SK-N-MC (cell line): ENCODE data around the gene MRPL43.

Source experiments
- DNase-seq: peaks from one replicate; pipeline ENCODE4 v3.0.0-alpha.2; 2011; ENCODE audit warnings: low read depth, low spot score
- H3K27ac ChIP-seq: fragments of 200-600 bp; sonication (generic); 2 replicates; pipeline ENCODE4 v1.5.1; 2016; ENCODE audit warnings: mixed run types
- H3K36me3 ChIP-seq: fragments of 200-600 bp; sonication (generic); 2 replicates; pipeline ENCODE4 v1.6.1; 2017; ENCODE audit warnings: antibody characterized with exemption, low read length, mixed read lengths; ENCODE audit not compliant: insufficient read depth
- H3K4me3 ChIP-seq: fragments of 200-600 bp; sonication (generic); 2 replicates; pipeline ENCODE4 v1.5.1; 2016
- H3K9ac ChIP-seq: fragments of 200-600 bp; sonication (generic); 2 replicates; pipeline ENCODE4 v1.8.0; 2017; ENCODE audit warnings: mixed run types, mixed read lengths; ENCODE audit not compliant: insufficient read length
- H3K9me3 ChIP-seq: fragments of 200-600 bp; sonication (generic); 2 replicates; pipeline ENCODE4 v1.6.1; 2017; ENCODE audit warnings: low read depth, mild to moderate bottlenecking, antibody characterized with exemption, low read length, moderate library complexity, mixed read lengths
- EZH2 ChIP-seq: fragments of 200-600 bp; sonication (generic); IDR thresholded peaks from one replicate; pipeline ENCODE4 v1.6.1; 2017; ENCODE audit warnings: antibody characterized with exemption
- FOXP2 ChIP-seq: optimal IDR thresholded peaks from 2 replicates; pipeline ENCODE3; 2011; ENCODE audit warnings: mild to moderate bottlenecking, moderate library complexity; ENCODE audit not compliant: insufficient read depth; ENCODE audit errors: extremely low read length, control extremely low read depth
- POLR2AphosphoS5 ChIP-seq: IDR thresholded peaks from 2 replicates; pipeline ENCODE4 v1.6.1; 2012; ENCODE audit warnings: mild to moderate bottlenecking, low read depth, low read length, borderline replicate concordance

Gene MRPL43

GRCh38 chr10:101006593-101007098 lies 19.3 kb upstream of the MRPL43 start:
- Histone ChIP-seq H3K4me3 (no peak overlapping the region), H3K36me3 (peaks cover 6% of the 10 kb centered on the region; the same call in 1 of the 2 replicates), H3K27ac (no peak overlapping the region), H3K9ac (no peak overlapping the region), H3K9me3 (no peaks in the 10 kb centered on the region)
- no peak for DNase-seq
- TF ChIP-seq EZH2 (no peak), POLR2AphosphoS5 (no peak), FOXP2 (no peak)

DNA sequence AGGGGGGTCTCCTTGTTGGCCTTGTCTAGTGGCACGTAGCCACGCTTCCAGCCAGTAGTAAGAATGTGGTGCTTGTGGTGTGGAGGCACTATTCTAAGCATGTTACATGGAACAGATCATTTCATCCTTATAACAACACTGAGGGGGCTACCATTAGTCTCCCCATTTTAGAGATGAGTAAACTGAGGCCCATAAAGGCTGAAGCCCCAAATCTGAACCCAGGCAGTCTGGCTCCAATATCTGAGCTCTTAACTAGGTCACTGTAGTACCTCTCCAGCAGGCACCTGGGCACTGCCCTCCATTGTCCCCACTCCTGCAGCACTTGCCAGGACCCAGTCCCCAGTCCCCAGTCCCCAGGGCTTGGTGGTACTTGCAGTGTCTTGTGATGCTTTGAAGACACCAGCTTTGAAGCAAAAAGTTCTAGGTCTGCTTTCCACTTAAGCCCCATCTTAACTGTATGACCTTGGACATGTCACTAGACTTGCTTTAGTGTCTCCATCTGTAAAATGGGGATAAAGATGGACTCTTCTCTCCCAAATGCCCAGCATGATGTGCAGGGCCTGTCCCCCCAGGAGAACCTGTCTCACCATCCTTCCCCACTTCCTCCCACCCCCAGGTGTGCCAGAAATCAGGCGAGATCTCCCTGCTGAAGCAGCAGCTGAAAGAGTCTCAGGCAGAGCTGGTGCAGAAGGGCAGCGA lies 18.7 kb upstream of the MRPL43 start:
- no peak for DNase-seq
- H3K36me3 ChIP-seq = peaks cover 6% of the 10 kb centered on the region; the same call in 1 of the 2 replicates
- no peaks in the 10 kb centered on the region for H3K9me3 ChIP-seq
- no peak overlapping the region for H3K27ac ChIP-seq
- TF ChIP-seq EZH2 = no peak
- TF ChIP-seq POLR2AphosphoS5 = no peak
- no peak for TF ChIP-seq FOXP2
- no peak overlapping the region for H3K4me3 ChIP-seq
- no peak overlapping the region for H3K9ac ChIP-seq

- peaks cover 6% of the 10 kb centered on the region; the same call in 1 of the 2 replicates for H3K36me3 ChIP-seq
- DNase-seq = no peak
- no peak overlapping the region for H3K9ac ChIP-seq
- TF ChIP-seq FOXP2 (no peak), POLR2AphosphoS5 (no peak), EZH2 (no peak)
- no peaks in the 10 kb centered on the region for H3K9me3 ChIP-seq
- H3K27ac ChIP-seq = no peak overlapping the region
- H3K4me3 ChIP-seq = no peak overlapping the region
Observed at GRCh38 chr10:101005361-101005760, 18.1 kb upstream of the MRPL43 start.

- Histone ChIP-seq H3K4me3 (no peak overlapping the region), H3K9me3 (no peaks in the 10 kb centered on the region), H3K27ac (no peak overlapping the region), H3K36me3 (peaks cover 6% of the 10 kb centered on the region; the same call in 1 of the 2 replicates), H3K9ac (no peak overlapping the region)
- DNase-seq = no peak
- TF ChIP-seq POLR2AphosphoS5 (no peak), FOXP2 (no peak), EZH2 (no peak)
Observed at GRCh38 chr10:101003639-101004206, 16.4 kb upstream of the MRPL43 start.

- no peak for DNase-seq
- Histone ChIP-seq H3K27ac (no peak overlapping the region), H3K4me3 (no peak overlapping the region), H3K36me3 (peaks cover 6% of the 10 kb centered on the region; the same call in 1 of the 2 replicates), H3K9me3 (no peaks in the 10 kb centered on the region), H3K9ac (no peak overlapping the region)
- TF ChIP-seq POLR2AphosphoS5 (no peak), FOXP2 (no peak), EZH2 (no peak)
Observed at GRCh38 chr10:101002456-101002855, 15.2 kb upstream of the MRPL43 start.

- TF ChIP-seq EZH2 = no peak
- no peak for TF ChIP-seq FOXP2
- no peak for TF ChIP-seq POLR2AphosphoS5
- Histone ChIP-seq H3K9ac (no peak overlapping the region), H3K36me3 (peaks cover 6% of the 10 kb centered on the region; the same call in 1 of the 2 replicates), H3K9me3 (no peaks in the 10 kb centered on the region), H3K27ac (no peak overlapping the region), H3K4me3 (no peak overlapping the region)
- DNase-seq = no peak
Observed at GRCh38 chr10:101001659-101002035, 14.3 kb upstream of the MRPL43 start.

DNA sequence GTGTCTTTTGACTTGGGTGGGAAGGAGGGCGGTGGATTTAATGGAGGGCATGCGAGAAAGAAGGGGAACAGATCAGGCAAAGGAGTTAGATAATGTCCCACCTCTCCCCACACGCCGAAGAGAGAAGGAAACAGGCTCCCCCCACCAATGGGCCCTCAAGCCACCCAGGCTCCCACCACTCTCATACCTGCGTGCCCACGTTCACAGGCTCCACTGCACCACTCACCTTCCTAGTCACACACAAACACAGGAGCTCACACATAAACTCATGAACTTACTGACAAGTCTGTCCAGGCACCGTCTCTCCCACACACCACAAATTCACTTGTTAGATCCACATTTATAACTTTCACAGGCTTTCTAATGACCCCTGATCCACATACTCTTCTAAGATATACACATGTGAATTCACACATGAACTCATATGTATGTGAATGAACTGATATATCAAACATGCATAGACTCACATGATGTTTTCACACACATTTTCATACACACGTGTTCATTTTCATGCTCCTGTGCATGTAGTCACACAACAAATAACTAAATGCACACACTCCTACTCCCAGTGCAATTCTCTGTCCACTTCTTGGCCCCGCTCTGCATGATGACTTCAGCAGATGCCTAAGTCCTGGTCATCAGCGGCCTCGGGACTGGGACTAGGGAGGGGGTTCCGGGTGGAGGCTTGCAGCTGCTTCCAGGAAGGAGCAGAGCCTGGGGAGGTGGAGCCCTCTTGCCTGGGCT lies 13.8 kb upstream of the MRPL43 start:
- DNase-seq = no peak
- Histone ChIP-seq H3K27ac (no peak overlapping the region), H3K9ac (peak overlapping the region; percentile 86), H3K36me3 (peaks cover 6% of the 10 kb centered on the region; the same call in 1 of the 2 replicates), H3K9me3 (no peaks in the 10 kb centered on the region), H3K4me3 (peak overlapping the region; percentile 77)
- TF ChIP-seq POLR2AphosphoS5 = no peak
- no peak for TF ChIP-seq FOXP2
